Thoracic aorta (tissue), 2 donors: ENCODE data around the gene PIGU. TPM values are rescaled to one million over a fixed set of nuclear protein-coding genes. Genes with fewer than 3 reads are reported as not detected.
A peak's percentile ranks its signal among the peaks of the same experiment; 100 is the strongest.
"Not testable (repeated sequence)": the region's sequence is repeated elsewhere in the genome, so short reads cannot be mapped to it uniquely, and the experiment has no call there.

Experiments used
- ATAC-seq: fragments of 150-250 bp; one replicate; pipeline ENCODE4 v1.8.0; 2017; ENCODE audit warnings: low read depth; ENCODE audit not compliant: insufficient number of reproducible peaks, low FRiP score
- DNase-seq: peaks from one replicate; pipeline ENCODE4 v3.0.0-alpha.2; 2020; ENCODE audit warnings: low spot score
- H3K27ac ChIP-seq, 2 donors: fragments of 200-600 bp; sonication (generic); 1 replicate in 1 of 2; 2 replicates in 1 of 2; pipeline ENCODE4 v1.5.1; 2016; ENCODE audit warnings: mild to moderate bottlenecking in 2 of 2, moderate library complexity in 2 of 2
- H3K27me3 ChIP-seq: fragments of 200-600 bp; sonication (generic); replicated peaks from 2 replicates; pipeline ENCODE4 v1.6.0; 2016; ENCODE audit warnings: mild to moderate bottlenecking; ENCODE audit not compliant: insufficient read depth
- H3K36me3 ChIP-seq: fragments of 200-600 bp; sonication (generic); one replicate; pipeline ENCODE4 v1.5.1; 2016
- H3K4me1 ChIP-seq, 2 donors: fragments of 200-600 bp; sonication (generic); 1 replicate in 1 of 2; 2 replicates in 1 of 2; pipeline versions ENCODE4 v1.5.1 to v1.6.0; 2016; ENCODE audit warnings: low read depth in 2 of 2, mild to moderate bottlenecking in 1 of 2; ENCODE audit not compliant: control insufficient read depth in 1 of 2
- H3K4me3 ChIP-seq: fragments of 200-600 bp; sonication (generic); 2 replicates; pipeline ENCODE4 v1.5.1; 2016; ENCODE audit warnings: mild to moderate bottlenecking
- H3K9me3 ChIP-seq: fragments of 200-600 bp; sonication (generic); 2 replicates; pipeline ENCODE4 v1.5.1; 2016
- total RNA-seq, 2 donors: library from RNA; depleted of rRNA; stranded (reverse); fragments of >200 nt; gene quantifications; one replicate each; pipeline versions ENCODE4 v1.1.0 to v1.2.3, GENCODE V29; 2016
- TF ChIP-seq, protein P1 (sequence below): fragments of 200-600 bp; sonication (generic); IDR thresholded peaks from one replicate; pipeline ENCODE4 v1.5.1; 2019; ENCODE audit warnings: antibody characterized with exemption

The PIGU gene
- total RNA-seq, 2 donors from 2014 or later, result 10.2 to 10.4 TPM

- Histone ChIP-seq H3K4me3 (peak overlapping the region; percentile 3), H3K36me3 (peaks cover 11% of the 10 kb centered on the region), H3K9me3 (no peaks in the 10 kb centered on the region), H3K27me3 (no peaks in the 10 kb centered on the region), H3K4me1 (peaks cover 28 to 63% of the 10 kb centered on the region in 2 donors), H3K27ac (peak overlapping the region; percentile 57 to 71)
- TF ChIP-seq, protein P1, sequence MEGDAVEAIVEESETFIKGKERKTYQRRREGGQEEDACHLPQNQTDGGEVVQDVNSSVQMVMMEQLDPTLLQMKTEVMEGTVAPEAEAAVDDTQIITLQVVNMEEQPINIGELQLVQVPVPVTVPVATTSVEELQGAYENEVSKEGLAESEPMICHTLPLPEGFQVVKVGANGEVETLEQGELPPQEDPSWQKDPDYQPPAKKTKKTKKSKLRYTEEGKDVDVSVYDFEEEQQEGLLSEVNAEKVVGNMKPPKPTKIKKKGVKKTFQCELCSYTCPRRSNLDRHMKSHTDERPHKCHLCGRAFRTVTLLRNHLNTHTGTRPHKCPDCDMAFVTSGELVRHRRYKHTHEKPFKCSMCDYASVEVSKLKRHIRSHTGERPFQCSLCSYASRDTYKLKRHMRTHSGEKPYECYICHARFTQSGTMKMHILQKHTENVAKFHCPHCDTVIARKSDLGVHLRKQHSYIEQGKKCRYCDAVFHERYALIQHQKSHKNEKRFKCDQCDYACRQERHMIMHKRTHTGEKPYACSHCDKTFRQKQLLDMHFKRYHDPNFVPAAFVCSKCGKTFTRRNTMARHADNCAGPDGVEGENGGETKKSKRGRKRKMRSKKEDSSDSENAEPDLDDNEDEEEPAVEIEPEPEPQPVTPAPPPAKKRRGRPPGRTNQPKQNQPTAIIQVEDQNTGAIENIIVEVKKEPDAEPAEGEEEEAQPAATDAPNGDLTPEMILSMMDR, result peak; percentile 58
- ATAC-seq, result no peak
- DNase-seq, result no peak
Measured at GRCh38 chr20:34522969-34523871, 153.7 kb downstream of the PIGU start.

- DNase-seq, H3K36me3 ChIP-seq, H3K27me3 ChIP-seq, H3K27ac ChIP-seq, ATAC-seq, H3K9me3 ChIP-seq, H3K4me3 ChIP-seq: not testable (repeated sequence)
- peaks cover 14 to 62% of the 10 kb centered on the region in 2 donors for H3K4me1 ChIP-seq
Measured at GRCh38 chr20:34519841-34520240, 157.1 kb downstream of the PIGU start.

GRCh38 chr20:34518863-34519262 is 158.0 kb downstream of the PIGU start:
- H3K4me1 ChIP-seq, result peaks cover 16 to 65% of the 10 kb centered on the region in 2 donors
- not testable (repeated sequence) for H3K9me3 ChIP-seq, H3K27ac ChIP-seq, DNase-seq, ATAC-seq, H3K4me3 ChIP-seq, H3K27me3 ChIP-seq, H3K36me3 ChIP-seq

- H3K9me3 ChIP-seq, result no peaks in the 10 kb centered on the region
- peak overlapping the region; percentile 86 to 96 for H3K27ac ChIP-seq
- DNase-seq, result no peak
- no peaks in the 10 kb centered on the region for H3K36me3 ChIP-seq
- H3K27me3 ChIP-seq, result no peaks in the 10 kb centered on the region
- H3K4me3 ChIP-seq, result peak overlapping the region; percentile 79
- ATAC-seq, result no peak
- TF ChIP-seq, protein P1, result no peak
- H3K4me1 ChIP-seq, result peaks cover 10 to 48% of the 10 kb centered on the region in 2 donors
Measured at GRCh38 chr20:34517114-34517505, 159.8 kb downstream of the PIGU start.

DNA sequence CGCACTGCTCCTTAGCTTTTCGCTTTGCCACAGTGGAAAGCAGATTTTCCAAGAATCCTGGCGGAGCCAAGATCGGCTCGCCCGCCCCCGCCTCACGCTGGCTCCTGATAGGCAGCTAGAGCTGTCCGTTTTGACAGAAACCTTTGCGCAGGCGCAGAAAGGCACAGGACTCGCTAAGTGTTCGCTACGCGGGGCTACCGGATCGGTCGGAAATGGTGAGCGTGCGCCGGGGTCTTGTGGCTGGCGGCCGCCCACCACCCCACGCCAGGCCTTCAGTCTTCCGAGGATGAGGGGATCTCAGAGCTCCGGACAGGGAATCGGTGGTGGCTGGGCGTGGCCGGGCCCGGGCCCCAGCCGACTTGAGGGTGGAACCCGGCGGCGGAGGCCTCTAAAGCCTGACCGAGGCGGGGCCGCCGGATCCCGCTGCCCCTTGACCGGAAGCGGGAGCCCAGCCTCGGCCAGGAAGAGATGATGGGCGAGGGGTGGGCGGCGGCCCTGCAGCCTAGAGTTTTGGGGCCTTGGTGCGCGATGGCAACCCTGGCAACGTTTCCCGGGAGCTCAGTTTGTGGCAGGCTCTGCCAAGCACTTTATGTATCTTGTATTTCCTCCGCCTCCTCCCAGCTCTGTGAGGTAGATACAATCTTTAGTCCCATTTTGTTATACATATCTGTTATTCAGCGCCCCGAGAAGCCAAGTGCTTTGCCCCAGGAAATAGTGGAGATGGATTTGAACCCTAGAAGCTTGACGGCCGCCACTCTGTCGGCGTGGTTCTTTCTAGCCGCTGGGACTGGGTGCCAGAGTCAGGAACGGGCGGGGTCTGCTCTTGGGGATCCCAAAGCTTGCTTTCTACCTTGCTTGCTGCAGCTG is 160.4 kb downstream of the PIGU start, which contains the start of gene DYNLRB1:
DYNLRB1 (plus strand) TSS at position 176 of the 867 bp plus-strand sequence; CDS start at position 213, 37 bp downstream.
- Histone ChIP-seq H3K36me3 (no peaks in the 10 kb centered on the region), H3K4me3 (peak within 1 kb of the TSS; percentile 79), H3K4me1 (peaks cover 10 to 45% of the 10 kb centered on the region in 2 donors), H3K9me3 (no peaks in the 10 kb centered on the region), H3K27ac (peak within 1 kb of the TSS; percentile 86 to 96), H3K27me3 (no peaks in the 10 kb centered on the region)
- DNase-seq (peak; percentile 90), ATAC-seq (peak; percentile 86)
- TF ChIP-seq, protein P1, result no peak
